Fibroblast of the aortic adventitia (primary cell): ENCODE results near the gene GATA5. TPM values are rescaled to one million over a fixed set of nuclear protein-coding genes. Genes with fewer than 3 reads are reported as not detected.

Experiments used
- DNase-seq: peaks from one replicate; pipeline ENCODE4 v3.0.0-alpha.2; 2010; ENCODE audit warnings: low read depth
- H3K4me3 ChIP-seq: 2 replicates; pipeline ENCODE4 v1.5.1; 2011; ENCODE audit warnings: low read depth, mild to moderate bottlenecking, control low read depth, low read length, moderate library complexity
- CTCF ChIP-seq: IDR thresholded peaks from 2 replicates; pipeline ENCODE4 v1.5.1; 2011; ENCODE audit warnings: mild to moderate bottlenecking, low read length, control low read depth, inconsistent platforms; ENCODE audit not compliant: insufficient read depth
- total RNA-seq: library from RNA; depleted of rRNA; stranded (reverse); fragments of >200 nt; gene quantifications from 2 replicates; pipeline ENCODE4 v1.2.3, GENCODE V29; 2012; ENCODE audit warnings: low replicate concordance

The GATA5 gene
- total RNA-seq, 1 donor: not detected

GRCh38 chr20:62437496-62437895, 38.3 kb downstream of the GATA5 start:
- H3K4me3 ChIP-seq: no peak overlapping the region
- TF ChIP-seq CTCF: no peak
- no peak for DNase-seq

- TF ChIP-seq CTCF: no peak
- no peak for DNase-seq
These were observed 39.1 kb downstream of the GATA5 start for GRCh38 chr20:62436692-62437091.

GRCh38 chr20:62433658-62434497, 41.9 kb downstream of the GATA5 start:
- TF ChIP-seq CTCF: no peak
- no peak overlapping the region for H3K4me3 ChIP-seq
- DNase-seq: peak; percentile 15

More at GRCh38 chr20:62436692-62437091, 39.1 kb downstream of the GATA5 start:
- no peak overlapping the region for H3K4me3 ChIP-seq

GRCh38 chr20:62430866-62431447, 44.8 kb downstream of the GATA5 start:
- no peak overlapping the region for H3K4me3 ChIP-seq
- TF ChIP-seq CTCF: no peak
- no peak for DNase-seq

- TF ChIP-seq CTCF: no peak
- no peak overlapping the region for H3K4me3 ChIP-seq
- DNase-seq: no peak
These were observed 45.4 kb downstream of the GATA5 start for GRCh38 chr20:62430311-62430853.

GRCh38 chr20:62429455-62430310, 46.1 kb downstream of the GATA5 start:
- DNase-seq: no peak
- H3K4me3 ChIP-seq: no peak overlapping the region
- TF ChIP-seq CTCF: no peak
